Measurements from ENCODE around the gene R3HDM4.

DNA sequence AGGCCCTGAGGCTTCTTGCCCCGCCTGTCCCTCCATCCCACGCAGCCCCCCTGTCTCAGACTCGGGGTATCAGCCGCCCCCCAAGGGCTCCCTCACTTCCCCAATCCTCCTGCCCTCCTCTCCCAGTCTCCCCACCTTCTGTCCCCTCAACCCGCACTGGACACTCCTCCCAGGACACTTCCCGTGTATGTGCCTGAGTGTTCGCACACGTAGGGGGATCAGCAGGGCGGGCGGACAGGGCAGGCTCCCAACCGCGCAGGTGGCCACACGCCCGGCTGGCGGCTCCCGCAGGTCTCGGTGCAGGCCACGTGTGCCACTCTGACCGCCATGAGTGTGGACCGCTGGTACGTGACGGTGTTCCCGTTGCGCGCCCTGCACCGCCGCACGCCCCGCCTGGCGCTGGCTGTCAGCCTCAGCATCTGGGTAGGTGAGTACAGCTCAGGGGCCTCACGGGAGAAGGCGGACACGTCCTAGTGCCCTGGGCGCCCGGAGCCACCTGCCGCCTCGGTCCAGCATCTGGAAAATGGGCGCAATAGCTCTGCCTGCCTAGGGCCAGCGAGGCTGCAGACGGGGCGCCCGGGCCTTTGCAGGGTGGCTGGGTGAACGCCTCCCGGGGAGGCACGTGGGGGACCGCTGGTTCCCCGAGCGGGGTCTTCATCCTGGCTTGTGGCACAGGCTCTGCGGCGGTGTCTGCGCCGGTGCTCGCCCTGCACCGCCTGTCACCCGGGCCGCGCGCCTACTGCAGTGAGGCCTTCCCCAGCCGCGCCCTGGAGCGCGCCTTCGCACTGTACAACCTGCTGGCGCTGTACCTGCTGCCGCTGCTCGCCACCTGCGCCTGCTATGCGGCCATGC, 6.4 kb upstream of the R3HDM4 start:
- TF ChIP-seq POLR2A (IDR thresholded peaks at IDR 0.05) (no peak), POLR2AphosphoS5 (IDR thresholded peaks at IDR 0.05) (peak in 2 of 3 donors; percentile 49 to 52)
